IMR-90 (cell line): Measurements from ENCODE around the gene WNT7A. TPM values are rescaled to one million over a fixed set of nuclear protein-coding genes. Genes with fewer than 3 reads are reported as not detected.

Experiments
- ATAC-seq: fragments of 200-7000 bp; cut with Tn5 transposase; 2 replicates; pipeline ENCODE4 v1.9.1; 2020; ENCODE audit warnings: low read depth, mild to moderate bottlenecking, moderate library complexity
- BruUV-seq: library from RNA; stranded (reverse); fragments of 400-500 nt; replicated peaks from 2 replicates; lab custom pipeline; 2021; lab: Mats Ljungman, UMichigan
- CTCF ChIA-PET: fragments of 300-600 bp; formaldehyde crosslinking; extraction: SDS; loops from one replicate; lab custom pipeline; 2021; ENCODE audit warnings: antibody characterized with exemption; lab: Yijun Ruan, JAX
- POLR2A ChIA-PET: fragments of 300-600 bp; sonication (Branson Sonifier 250); formaldehyde crosslinking; loops from one replicate; lab custom pipeline; 2022; ENCODE audit warnings: antibody characterized with exemption; ENCODE audit not compliant: unreplicated experiment; lab: Charles Lee
- DNase-seq: peaks from one replicate; pipeline ENCODE4 v3.0.0; 2013
- H2AFZ ChIP-seq: replicated peaks from 2 replicates; pipeline ENCODE3; 2013; ENCODE audit warnings: low read length, mild to moderate bottlenecking; ENCODE audit not compliant: poor library complexity
- H2AK5ac ChIP-seq: 2 replicates; pipeline ENCODE4 v1.6.1; 2013; ENCODE audit warnings: low read depth, low read length, inconsistent platforms
- H2AK9ac ChIP-seq: replicated peaks from 2 replicates; pipeline ENCODE3; 2013; ENCODE audit warnings: mild to moderate bottlenecking, low read depth, low read length, moderate library complexity; ENCODE audit not compliant: poor library complexity
- H2BK120ac ChIP-seq: 2 replicates; pipeline ENCODE4 v1.6.1; 2013; ENCODE audit warnings: low read depth, low read length, inconsistent platforms
- H2BK15ac ChIP-seq: 3 replicates; pipeline ENCODE4 v1.6.1; 2013; ENCODE audit warnings: low read depth, low read length, inconsistent platforms
- H2BK20ac ChIP-seq: 2 replicates; pipeline ENCODE4 v1.6.1; 2013; ENCODE audit warnings: low read depth, mild to moderate bottlenecking, inconsistent platforms, low read length, moderate library complexity
- H2BK5ac ChIP-seq: 2 replicates; pipeline ENCODE4 v1.6.1; 2013; ENCODE audit warnings: mild to moderate bottlenecking, low read depth, low read length, inconsistent platforms; ENCODE audit not compliant: poor library complexity, severe bottlenecking
- H3K14ac ChIP-seq: replicated peaks from 2 replicates; pipeline ENCODE4 v1.6.1; 2013; ENCODE audit warnings: low read depth, low read length, inconsistent platforms
- H3K18ac ChIP-seq: 2 replicates; pipeline ENCODE4 v1.6.1; 2013; ENCODE audit warnings: low read depth, low read length, control low read depth
- H3K23ac ChIP-seq: 2 replicates; pipeline ENCODE4 v1.6.1; 2013; ENCODE audit warnings: low read depth, low read length, inconsistent platforms
- H3K27ac ChIP-seq: 2 replicates; pipeline ENCODE4 v1.5.1; 2013; ENCODE audit warnings: mild to moderate bottlenecking, control low read depth, low read length; ENCODE audit not compliant: insufficient read depth
- H3K27me3 ChIP-seq: 2 replicates; pipeline ENCODE4 v1.6.1; 2013; ENCODE audit warnings: low read length; ENCODE audit not compliant: control insufficient read depth, insufficient read depth
- H3K36me3 ChIP-seq: 2 replicates; pipeline ENCODE4 v1.6.1; 2013; ENCODE audit warnings: low read length, mixed read lengths; ENCODE audit not compliant: control insufficient read depth, insufficient read depth
- H3K4ac ChIP-seq: 2 replicates; pipeline ENCODE4 v1.6.1; 2013; ENCODE audit warnings: low read depth, low read length, inconsistent platforms
- H3K4me1 ChIP-seq: 2 replicates; pipeline ENCODE4 v1.6.1; 2013; ENCODE audit warnings: low read length, mixed read lengths; ENCODE audit not compliant: control insufficient read depth, insufficient read depth
- H3K4me2 ChIP-seq: 2 replicates; pipeline ENCODE4 v1.6.1; 2013; ENCODE audit warnings: low read depth, mild to moderate bottlenecking, control low read depth, low read length, moderate library complexity
- H3K4me3 ChIP-seq: 2 replicates; pipeline ENCODE4 v1.5.1; 2013; ENCODE audit warnings: low read depth, mild to moderate bottlenecking, control low read depth, low read length, moderate library complexity; ENCODE audit not compliant: insufficient read depth
- H3K56ac ChIP-seq: 2 replicates; pipeline ENCODE4 v1.6.1; 2013; ENCODE audit warnings: low read length, inconsistent platforms; ENCODE audit not compliant: insufficient read depth; ENCODE audit errors: extremely low read depth
- H3K79me1 ChIP-seq, 2 experiments: 2 replicates each; pipeline ENCODE4 v1.6.1; 2013; ENCODE audit warnings: low read length in 2 of 2, inconsistent platforms in 1 of 2, low read depth in 1 of 2
- H3K9ac ChIP-seq: 2 replicates; pipeline ENCODE4 v1.6.1; 2013; ENCODE audit warnings: low read depth, low read length, control low read depth
- H3K9me1 ChIP-seq: 2 replicates; pipeline ENCODE4 v1.6.1; 2013; ENCODE audit warnings: low read length, inconsistent platforms; ENCODE audit not compliant: insufficient read depth
- H3K9me3 ChIP-seq: 2 replicates; pipeline ENCODE4 v1.6.1; 2013; ENCODE audit warnings: low read length; ENCODE audit not compliant: control insufficient read depth, insufficient read depth
- H4K20me1 ChIP-seq: 2 replicates; pipeline ENCODE4 v1.6.1; 2013; ENCODE audit warnings: low read length, inconsistent platforms; ENCODE audit not compliant: insufficient read depth
- H4K5ac ChIP-seq: 2 replicates; pipeline ENCODE4 v1.6.1; 2013; ENCODE audit warnings: mild to moderate bottlenecking, low read depth, low read length, control low read depth
- H4K8ac ChIP-seq, 2 experiments: 2 replicates each; pipeline ENCODE4 v1.6.1; 2013; ENCODE audit warnings: low read depth in 2 of 2, low read length in 2 of 2, control low read depth in 1 of 2, inconsistent platforms in 1 of 2
- H4K91ac ChIP-seq: 2 replicates; pipeline ENCODE4 v1.6.1; 2013; ENCODE audit warnings: low read depth, low read length, inconsistent platforms; ENCODE audit not compliant: insufficient read depth
- BHLHE40 ChIP-seq: fragments of 150-350 bp; IDR thresholded peaks from 2 replicates; pipeline ENCODE4 v1.6.1; 2016; ENCODE audit warnings: mild to moderate bottlenecking, low read depth, low read length
- CEBPB ChIP-seq: IDR thresholded peaks from 2 replicates; pipeline ENCODE4 v1.6.1; 2012; ENCODE audit warnings: low read depth, low read length, improper control_type of control experiment
- CTCF ChIP-seq: conservative IDR thresholded peaks from 2 replicates; pipeline ENCODE4 v1.5.1; 2012; ENCODE audit warnings: mild to moderate bottlenecking, low read depth, low read length, improper control_type of control experiment
- ELK1 ChIP-seq: fragments of 150-350 bp; IDR thresholded peaks from 2 replicates; pipeline ENCODE4 v1.6.1; 2016; ENCODE audit warnings: low read depth, mild to moderate bottlenecking, low read length, moderate library complexity, borderline replicate concordance
- FOS ChIP-seq: fragments of 150-350 bp; IDR thresholded peaks from 2 replicates; pipeline ENCODE4 v1.6.1; 2016; ENCODE audit warnings: low read depth, low read length
- MAFK ChIP-seq: IDR thresholded peaks from 2 replicates; pipeline ENCODE4 v1.6.1; 2012; ENCODE audit warnings: low read depth, low read length, improper control_type of control experiment
- MAZ ChIP-seq: IDR thresholded peaks from 2 replicates; pipeline ENCODE4 v1.6.1; 2012; ENCODE audit warnings: low read depth, mild to moderate bottlenecking, low read length, improper control_type of control experiment, moderate library complexity, borderline replicate concordance
- MXI1 ChIP-seq: IDR thresholded peaks from 2 replicates; pipeline ENCODE4 v1.6.1; 2012; ENCODE audit warnings: low read depth, mild to moderate bottlenecking, low read length, moderate library complexity, borderline replicate concordance
- NFE2L2 ChIP-seq: fragments of 150-350 bp; IDR thresholded peaks from 2 replicates; pipeline ENCODE4 v1.6.1; 2016; ENCODE audit warnings: low read depth, mild to moderate bottlenecking, low read length
- POLR2A ChIP-seq: IDR thresholded peaks from 2 replicates; pipeline ENCODE4 v1.6.1; 2012; ENCODE audit warnings: mild to moderate bottlenecking, low read depth, low read length
- RAD21 ChIP-seq: IDR thresholded peaks from 2 replicates; pipeline ENCODE4 v1.6.1; 2012; ENCODE audit warnings: low read length, improper control_type of control experiment
- RCOR1 ChIP-seq: IDR thresholded peaks from 2 replicates; pipeline ENCODE4 v1.6.1; 2012; ENCODE audit warnings: mild to moderate bottlenecking, low read length, improper control_type of control experiment; ENCODE audit not compliant: insufficient replicate concordance
- RFX5 ChIP-seq: IDR thresholded peaks from 2 replicates; pipeline ENCODE4 v1.8.0; 2012; ENCODE audit warnings: low read depth, mild to moderate bottlenecking, low read length, moderate library complexity
- SMC3 ChIP-seq: fragments of 150-350 bp; IDR thresholded peaks from 2 replicates; pipeline ENCODE4 v1.6.1; 2016; ENCODE audit warnings: low read depth, mild to moderate bottlenecking, antibody characterized with exemption, low read length, moderate library complexity
- USF2 ChIP-seq: fragments of 150-350 bp; IDR thresholded peaks from 2 replicates; pipeline ENCODE4 v1.6.1; 2017; ENCODE audit warnings: mild to moderate bottlenecking, antibody characterized with exemption, low read length, low read depth
- WGBS, 2 experiments: methylation state at CpG; one replicate each; pipeline versions ENCODE4 v1.1.5 to v1.1.7; 2013; ENCODE audit warnings: missing lambda C conversion rate in 2 of 2; ENCODE audit not compliant: insufficient read length in 1 of 2; ENCODE audit errors: extremely low coverage in 2 of 2; 5-methylcytosine and 5-hydroxymethylcytosine counted together
- dilution Hi-C: fragments of 300-500 bp; cut with HindIII; formaldehyde crosslinking; loops from one replicate; pipeline ENCODE4 v1.14.3; 2018; ENCODE audit warnings: low sequenced_read_pairs; ENCODE audit not compliant: unreplicated experiment
- in situ Hi-C: fragments of 300-500 bp; cut with MboI; formaldehyde crosslinking; loops from 3 replicates; pipeline ENCODE4 v1.14.3; 2019; ENCODE audit warnings: low sequenced_read_pairs, inconsistent platforms, mixed read lengths
- intact Hi-C: fragments of 100-400 bp; cut with micrococcal nuclease; formaldehyde crosslinking; loops from 2 replicates; pipeline ENCODE4 v1.10.0; 2022
- polyA plus RNA-seq, 3 experiments: library from polyadenylated mRNA; depleted of rRNA; stranded (reverse); fragments of >200 nt; gene quantifications; 2 replicates each; pipeline ENCODE4 v1.2.3, GENCODE V29; 2012; ENCODE audit warnings: low replicate concordance in 1 of 3
- total RNA-seq: library from RNA; depleted of rRNA; stranded (reverse); fragments of >200 nt; gene quantifications from 2 replicates; pipeline ENCODE4 v1.2.3, GENCODE V29; 2012

The WNT7A gene
- total and polyA plus RNA-seq, 2 of the 4 experiments (the other 2 are of a cell fraction) = not detected

GRCh38 chr3:13841826-13842225 is 38.0 kb downstream of the WNT7A start:
- Histone ChIP-seq H3K4me3 (no peak overlapping the region), H2AFZ (no peak overlapping the region), H2AK5ac (no peak overlapping the region), H3K9me3 (peaks cover 2% of the 10 kb centered on the region; the same call in 1 of the 2 replicates), H4K5ac (no peak overlapping the region), H3K4ac (no peak overlapping the region), H3K18ac (no peak overlapping the region), H3K14ac (no peak overlapping the region), H3K27me3 (no peaks in the 10 kb centered on the region), H3K9me1 (no peaks in the 10 kb centered on the region), H3K56ac (no peak overlapping the region), H2BK20ac (no peak overlapping the region), H3K4me1 (no peaks in the 10 kb centered on the region), H4K20me1 (no peaks in the 10 kb centered on the region), H3K4me2 (no peak overlapping the region), H3K79me1 (no peaks in the 10 kb centered on the region), H2AK9ac (no peak overlapping the region), H2BK5ac (no peak overlapping the region), H4K8ac (no peak overlapping the region), H3K27ac (no peak overlapping the region), H3K36me3 (no peaks in the 10 kb centered on the region), H4K91ac (no peak overlapping the region), H2BK15ac (no peak overlapping the region), H3K9ac (no peak overlapping the region), H3K23ac (no peak overlapping the region), H2BK120ac (no peak overlapping the region)
- DNase-seq = no peak
- no peak for TF ChIP-seq MAZ
- TF ChIP-seq NFE2L2 = no peak
- no peak for TF ChIP-seq CTCF
- TF ChIP-seq SMC3 = no peak
- TF ChIP-seq BHLHE40 = no peak
- TF ChIP-seq ELK1 = no peak
- TF ChIP-seq RCOR1 = no peak
- no peak for TF ChIP-seq RAD21
- TF ChIP-seq RFX5 = no peak
- TF ChIP-seq FOS = no peak
- no peak for TF ChIP-seq MAFK
- TF ChIP-seq MXI1 = no peak
- no peak for TF ChIP-seq POLR2A
- no peak for TF ChIP-seq USF2
- no peak for TF ChIP-seq CEBPB
- WGBS, 2 experiments = 0% methylated on average over 2 of the region's 4 CpGs; no CpG with 5 or more reads in 1 of the 2 experiments
- intact Hi-C loops (no loop called here), dilution Hi-C loops (no loop called here), in situ Hi-C loops (no loop called here)
- BruUV-seq = no TSS peak
- POLR2A ChIA-PET = no interaction called here
- CTCF ChIA-PET = no interaction called here
- no peak for ATAC-seq
